GM12878 (cell line): Measurements from ENCODE around the gene LIMS2.

ENCODE experiments used
- ASH2L ChIP-seq: fragments of 300-600, 200-600 bp; sonication (generic); IDR thresholded peaks from 2 replicates; pipeline ENCODE4 v1.6.1; 2017; ENCODE audit warnings: low read depth, mild to moderate bottlenecking, borderline replicate concordance
- MXI1 ChIP-seq: fragments of 150-350 bp; IDR thresholded peaks from 2 replicates; pipeline ENCODE4 v1.6.1; 2011; ENCODE audit warnings: low read depth, mild to moderate bottlenecking, inconsistent platforms, low read length, improper control_type of control experiment
- POLR2AphosphoS2 ChIP-seq: IDR thresholded peaks from 2 replicates; pipeline ENCODE4 v1.6.1; 2011; ENCODE audit warnings: low read depth, mild to moderate bottlenecking, low read length, improper control_type of control experiment, moderate library complexity
- RELA ChIP-seq: fragments of 450-650 bp; IDR thresholded peaks from 2 replicates; pipeline ENCODE4 v1.8.0; 2014; ENCODE audit warnings: borderline replicate concordance; ENCODE audit not compliant: partially characterized antibody

- TF ChIP-seq ASH2L (no peak), POLR2AphosphoS2 (no peak), RELA (no peak), MXI1 (no peak)
Observed at GRCh38 chr2:127663566-127664064, 11.7 kb downstream of the LIMS2 start.
